GM12875 (cell line): ENCODE results near the gene DCHS2.

ENCODE experiments used
- H3K4me3 ChIP-seq: one replicate; pipeline ENCODE4 v1.5.1; 2011; ENCODE audit warnings: low read depth, low read length, control low read depth
- CTCF ChIP-seq: IDR thresholded peaks from 2 replicates; pipeline ENCODE4 v1.5.1; 2011; ENCODE audit warnings: low read depth, mild to moderate bottlenecking, control low read depth, inconsistent platforms, low read length, moderate library complexity, borderline replicate concordance; ENCODE audit not compliant: insufficient read depth

DCHS2 gene

GRCh38 chr4:154424810-154425484 is 66.7 kb downstream of the DCHS2 start:
- no peak for TF ChIP-seq CTCF
- H3K4me3 ChIP-seq = no peak overlapping the region

GRCh38 chr4:154422152-154422551 is 69.4 kb downstream of the DCHS2 start:
- no peak for TF ChIP-seq CTCF
- H3K4me3 ChIP-seq = no peak overlapping the region

GRCh38 chr4:154421618-154422017 is 70.0 kb downstream of the DCHS2 start:
- TF ChIP-seq CTCF = no peak
- H3K4me3 ChIP-seq = no peak overlapping the region

- TF ChIP-seq CTCF = no peak
- H3K4me3 ChIP-seq = no peak overlapping the region
Measured at GRCh38 chr4:154417373-154417673, 74.3 kb downstream of the DCHS2 start.

GRCh38 chr4:154416190-154416547 is 75.4 kb downstream of the DCHS2 start:
- TF ChIP-seq CTCF = no peak
- no peak overlapping the region for H3K4me3 ChIP-seq

GRCh38 chr4:154415313-154415712 is 76.3 kb downstream of the DCHS2 start:
- no peak for TF ChIP-seq CTCF

GRCh38 chr4:154414796-154415195 is 76.8 kb downstream of the DCHS2 start:
- no peak for TF ChIP-seq CTCF
- H3K4me3 ChIP-seq = no peak overlapping the region

More at GRCh38 chr4:154415313-154415712, 76.3 kb downstream of the DCHS2 start:
- no peak overlapping the region for H3K4me3 ChIP-seq
